GM18502 (cell line): ENCODE data around the gene SEC14L1.
"Not testable (repeated sequence)": the region's sequence is repeated elsewhere in the genome, so short reads cannot be mapped to it uniquely, and the experiment has no call there.

Experiments
- ATAC-seq: cut with Tn5 transposase; IDR thresholded peaks from one replicate; pipeline ENCODE4 v1.9.1; 2021; ENCODE audit warnings: mild to moderate bottlenecking; ENCODE audit not compliant: unreplicated experiment, poor library complexity

The SEC14L1 gene

DNA sequence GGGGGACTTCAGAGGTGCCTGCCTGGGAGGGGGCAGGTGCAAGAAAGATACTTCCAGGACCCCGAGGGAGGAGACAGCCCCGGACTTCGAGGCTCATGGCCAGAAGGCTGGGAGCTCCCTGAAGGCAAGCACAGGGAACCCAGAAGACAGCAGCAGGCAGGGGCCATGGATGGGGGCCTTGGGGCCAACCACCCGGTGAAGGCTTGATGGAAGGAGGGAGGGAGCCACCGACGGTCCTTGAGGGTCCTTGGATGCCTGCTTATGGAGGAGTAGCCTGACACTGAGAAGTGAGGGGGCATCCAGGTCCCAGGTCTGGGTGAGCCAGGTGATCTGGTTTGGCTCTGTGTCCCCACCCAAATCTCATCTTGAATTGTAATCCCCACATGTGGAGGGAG is 89.7 kb downstream of the SEC14L1 start:
- ATAC-seq, result no peak

DNA sequence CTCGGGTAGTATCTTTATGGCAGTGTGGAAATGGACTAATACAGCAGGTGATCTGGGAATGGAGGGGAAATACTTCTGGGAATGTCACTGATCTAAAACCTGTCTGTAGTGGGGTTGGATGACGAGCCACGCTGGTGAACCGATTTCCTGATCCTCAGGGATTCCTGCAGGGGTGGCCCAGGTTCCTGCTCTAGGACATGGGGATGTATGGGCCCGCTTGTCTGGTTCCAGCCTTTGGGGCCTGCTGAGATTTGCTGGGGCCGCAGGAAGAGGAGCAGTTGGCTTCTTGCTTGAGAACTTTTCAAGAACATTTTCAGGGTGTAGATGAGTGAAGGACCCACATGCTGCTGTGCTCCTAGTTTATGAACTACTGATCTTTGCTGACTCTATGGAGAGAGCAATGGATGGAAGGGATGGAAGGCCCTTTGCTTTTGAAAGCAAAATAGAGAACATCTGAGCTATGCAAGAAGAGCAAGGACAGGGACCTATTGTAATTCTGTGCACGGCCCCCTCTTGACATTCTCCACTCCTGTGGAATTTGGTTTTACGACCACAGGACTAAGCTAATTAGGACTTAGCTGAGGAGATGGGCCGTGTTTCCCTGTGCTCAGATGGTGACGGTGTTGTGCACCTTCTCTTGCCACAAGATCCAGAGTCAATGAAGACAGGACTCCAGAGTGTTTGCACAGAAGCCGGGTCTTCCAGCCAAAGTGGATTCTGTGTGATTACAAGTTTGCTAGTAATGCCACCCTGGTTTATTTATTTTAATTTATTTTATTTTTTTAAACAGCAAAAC is 90.5 kb downstream of the SEC14L1 start:
- no peak for ATAC-seq

DNA sequence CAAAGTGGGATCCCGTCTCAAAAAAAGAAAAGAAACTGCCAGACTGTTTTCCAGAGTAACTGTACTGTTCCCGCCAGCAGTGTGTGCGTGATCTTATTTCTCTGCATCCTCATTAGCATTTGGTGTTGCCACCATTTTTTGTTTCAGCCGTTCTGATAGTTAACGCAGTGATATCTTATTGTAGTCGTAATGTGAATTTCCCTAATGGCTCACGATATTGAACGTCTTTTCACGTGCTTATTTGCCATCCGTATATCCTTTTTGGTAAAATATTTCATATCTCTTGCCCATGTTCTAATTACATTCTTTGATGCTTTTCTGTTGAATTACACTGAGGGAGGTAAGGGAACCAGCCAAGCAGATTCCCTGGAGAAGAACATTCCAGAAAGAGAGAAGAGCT is 92.4 kb downstream of the SEC14L1 start:
- no peak for ATAC-seq

DNA sequence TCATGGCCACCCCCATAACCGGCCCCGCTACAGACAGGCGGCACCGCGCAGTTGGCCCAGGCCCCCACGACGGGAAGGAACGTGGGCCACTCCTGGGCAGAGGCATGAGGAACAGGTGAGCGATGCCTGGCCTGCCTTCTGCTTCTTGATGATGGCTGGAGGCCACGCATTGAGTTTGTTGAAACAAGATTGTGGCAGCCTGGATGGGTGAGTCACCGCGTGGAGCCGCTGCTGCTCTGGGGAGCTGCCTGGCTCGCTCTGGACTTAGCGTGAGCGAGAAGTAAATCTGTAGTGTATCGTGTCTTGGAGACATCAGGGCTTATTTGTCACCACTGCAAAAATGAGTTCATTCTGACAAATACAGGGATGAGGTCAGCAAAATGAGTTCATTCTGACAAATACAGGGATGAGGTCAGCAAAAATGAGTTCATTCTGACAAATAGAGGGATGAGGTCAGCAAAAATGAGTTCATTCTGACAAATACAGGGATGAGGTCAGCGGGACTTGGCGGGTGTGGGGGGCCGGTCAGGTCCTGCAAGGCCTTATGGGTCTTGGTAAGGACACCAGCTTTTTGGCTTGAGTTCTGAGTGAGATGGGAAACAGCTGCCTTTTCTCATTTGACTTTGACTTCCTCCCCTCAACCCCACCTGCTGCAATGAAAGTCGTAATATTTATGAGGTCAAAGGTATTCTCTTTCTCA is 93.0 kb downstream of the SEC14L1 start:
- ATAC-seq, result peak; percentile 65

DNA sequence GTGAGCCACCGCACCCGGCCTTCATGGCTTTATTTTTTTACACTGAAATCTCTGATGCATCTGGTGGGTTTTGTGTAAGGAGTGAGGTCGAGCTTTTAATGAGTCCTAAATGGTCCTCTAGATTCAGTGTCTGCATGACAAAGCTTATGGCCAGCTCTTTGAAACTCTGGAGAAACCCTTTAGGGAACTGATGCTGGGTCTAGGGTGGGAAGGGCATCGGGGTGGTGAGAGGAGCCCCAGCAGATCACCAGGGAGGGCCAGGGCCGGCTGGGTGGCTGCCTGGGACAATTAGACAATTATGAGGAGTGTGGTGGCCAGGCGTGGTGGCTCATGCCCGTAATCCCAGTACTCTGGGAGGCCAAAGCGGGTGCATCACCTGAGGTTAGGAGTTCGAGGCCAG is 93.9 kb downstream of the SEC14L1 start:
- no peak for ATAC-seq

DNA sequence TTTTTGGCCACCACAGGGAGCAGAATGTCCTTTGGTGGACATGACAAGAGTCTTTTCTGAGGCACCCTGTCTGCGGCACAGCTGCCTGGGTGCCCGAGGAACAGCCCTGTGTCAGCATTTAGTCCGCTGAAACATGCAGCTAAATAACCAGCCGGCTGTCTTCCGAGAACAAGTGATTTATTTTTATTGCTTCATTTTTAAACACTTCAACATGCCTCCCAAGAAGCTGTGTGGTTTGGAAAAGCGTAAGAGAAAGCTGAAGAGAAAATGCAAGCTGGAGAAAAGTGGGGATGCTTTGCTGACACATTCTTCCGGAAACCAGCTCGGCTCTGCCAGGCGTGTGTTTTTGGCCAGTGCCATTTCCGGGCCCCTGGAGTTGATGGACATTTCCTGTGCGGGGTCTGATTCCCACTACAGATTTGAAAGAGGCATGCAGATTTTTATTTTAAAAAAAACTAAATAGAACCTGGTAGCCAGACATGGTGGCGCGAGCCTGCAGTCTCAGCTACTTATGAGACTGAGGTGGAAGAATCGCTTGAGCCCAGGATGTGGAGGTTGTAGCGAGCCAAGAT is 94.7 kb downstream of the SEC14L1 start:
- no peak for ATAC-seq

DNA sequence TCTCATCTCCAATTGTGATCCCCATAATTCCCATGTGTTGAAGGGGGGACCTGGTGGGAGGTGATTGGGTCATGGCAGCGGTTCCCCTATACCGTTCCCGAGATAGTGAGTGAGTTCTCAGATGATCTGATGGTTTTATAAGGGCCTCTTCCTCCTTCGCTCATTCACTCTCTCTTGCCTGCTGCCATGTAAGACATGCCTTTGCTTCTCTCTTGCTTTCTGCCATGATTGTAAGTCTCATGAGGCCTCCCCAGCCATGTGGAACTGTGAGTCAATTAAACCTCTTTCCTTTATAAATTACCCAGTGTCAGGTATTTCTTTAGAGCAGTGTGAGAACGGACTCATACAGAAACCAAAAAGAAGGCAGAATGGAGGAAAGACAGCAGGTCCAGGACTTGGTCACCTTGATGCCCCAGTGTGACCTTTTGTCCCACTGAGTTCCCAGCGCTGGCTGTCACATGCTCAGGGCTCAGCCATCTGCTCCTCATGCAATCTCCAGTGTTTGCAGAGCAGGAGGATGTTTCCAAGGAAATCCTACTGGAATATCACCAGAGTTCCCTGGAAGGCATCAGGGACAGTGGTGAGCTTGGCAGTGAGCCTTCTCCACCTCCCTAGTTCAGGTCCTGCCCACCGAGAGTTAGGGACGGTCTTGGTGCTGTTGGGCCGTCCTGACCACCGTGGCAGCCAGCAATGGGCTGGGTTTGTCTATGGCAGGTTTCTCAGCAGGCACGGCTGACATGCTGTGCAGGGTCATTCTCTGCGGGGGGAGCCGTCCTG is 96.7 kb downstream of the SEC14L1 start:
- ATAC-seq, result no peak

DNA sequence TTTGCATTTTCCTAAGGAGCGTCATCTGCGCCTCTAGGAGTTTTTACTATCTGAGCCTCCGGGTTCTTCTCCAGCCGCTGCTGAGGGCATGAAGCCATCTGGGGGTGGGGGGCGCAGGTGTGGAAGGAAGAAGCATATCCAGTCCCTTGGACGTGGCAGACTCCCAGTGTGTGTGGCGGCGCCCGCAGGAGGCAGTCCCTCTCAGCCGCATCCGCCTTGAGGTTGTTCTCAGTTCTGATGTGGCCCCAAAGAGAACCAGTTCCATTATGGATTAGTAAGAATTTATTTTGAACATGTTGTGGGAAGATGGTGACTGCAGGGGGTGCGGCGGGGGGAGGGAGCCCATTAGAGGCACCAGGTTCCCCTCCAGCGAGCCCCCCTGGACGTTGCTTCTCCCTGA is 100.2 kb downstream of the SEC14L1 start:
- no peak for ATAC-seq

DNA sequence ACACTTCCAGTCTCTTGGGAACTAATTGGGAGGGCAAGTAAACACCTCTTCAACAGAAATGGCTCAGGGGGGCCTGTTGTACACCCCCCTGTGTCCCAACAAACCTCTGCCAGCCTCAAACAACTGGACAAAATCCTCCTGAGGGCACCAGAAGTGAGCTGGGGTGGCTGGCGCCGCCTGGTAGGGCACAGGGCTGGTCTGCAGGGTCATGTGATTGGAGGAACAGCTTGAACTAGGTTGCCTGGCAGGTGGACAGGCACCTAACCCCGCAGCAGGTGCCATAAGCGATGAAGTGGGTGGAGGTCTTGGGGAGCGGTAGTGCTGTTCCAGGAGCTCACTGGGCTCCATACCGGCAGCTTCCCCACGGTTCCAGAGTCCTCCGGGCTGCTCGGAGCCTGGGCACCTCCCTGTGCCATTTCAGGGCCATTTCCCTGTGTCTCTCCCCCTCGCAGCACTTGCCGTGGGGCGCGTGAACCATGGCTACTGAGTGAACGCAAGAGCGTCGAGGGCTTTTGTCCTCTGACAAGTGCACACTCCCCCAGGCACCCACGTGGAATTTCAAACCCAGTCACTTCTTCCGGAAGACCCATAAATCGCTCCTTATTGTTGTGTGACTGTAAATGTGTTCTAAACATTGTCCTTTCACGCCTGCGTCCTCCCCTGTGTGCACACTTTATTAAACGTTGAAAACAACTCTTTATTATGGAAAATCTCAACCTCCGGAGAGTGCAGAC is 101.5 kb downstream of the SEC14L1 start:
- ATAC-seq, result no peak

DNA sequence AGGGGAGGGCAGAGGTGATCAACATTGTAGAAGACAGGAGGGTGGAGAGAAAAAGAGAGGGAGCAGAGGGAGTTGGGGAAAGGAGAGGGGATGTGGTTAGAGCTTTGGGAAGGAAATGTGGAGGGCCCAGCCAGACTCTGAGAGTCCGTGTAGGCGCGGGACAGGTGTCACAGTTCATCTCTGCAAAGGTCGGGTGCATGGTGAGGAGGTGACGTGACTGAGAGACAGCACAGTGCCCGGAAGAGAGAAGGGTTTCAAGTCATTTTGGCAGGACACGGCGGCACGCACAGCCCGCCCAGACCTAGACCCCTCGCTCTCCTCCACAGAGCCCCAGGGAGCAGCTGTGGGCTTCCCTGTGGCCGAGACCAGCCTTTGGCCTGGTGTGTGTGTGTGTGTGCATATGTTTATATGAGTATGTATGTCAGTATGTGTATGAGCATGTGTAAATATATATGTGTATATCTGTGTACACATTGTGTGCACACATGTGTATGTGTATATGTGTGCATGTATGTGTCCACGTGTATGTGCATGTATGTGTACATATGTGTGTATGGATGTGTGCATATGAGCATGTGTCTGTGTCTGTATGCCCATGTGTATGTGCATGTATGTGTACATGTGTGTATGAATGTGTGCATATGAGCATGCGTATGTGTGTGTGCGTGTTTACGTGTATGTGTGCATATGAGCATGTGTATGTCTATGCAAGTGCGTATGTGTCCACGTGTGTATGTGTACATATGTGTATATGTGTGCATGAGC is 104.6 kb downstream of the SEC14L1 start:
- ATAC-seq, result no peak

DNA sequence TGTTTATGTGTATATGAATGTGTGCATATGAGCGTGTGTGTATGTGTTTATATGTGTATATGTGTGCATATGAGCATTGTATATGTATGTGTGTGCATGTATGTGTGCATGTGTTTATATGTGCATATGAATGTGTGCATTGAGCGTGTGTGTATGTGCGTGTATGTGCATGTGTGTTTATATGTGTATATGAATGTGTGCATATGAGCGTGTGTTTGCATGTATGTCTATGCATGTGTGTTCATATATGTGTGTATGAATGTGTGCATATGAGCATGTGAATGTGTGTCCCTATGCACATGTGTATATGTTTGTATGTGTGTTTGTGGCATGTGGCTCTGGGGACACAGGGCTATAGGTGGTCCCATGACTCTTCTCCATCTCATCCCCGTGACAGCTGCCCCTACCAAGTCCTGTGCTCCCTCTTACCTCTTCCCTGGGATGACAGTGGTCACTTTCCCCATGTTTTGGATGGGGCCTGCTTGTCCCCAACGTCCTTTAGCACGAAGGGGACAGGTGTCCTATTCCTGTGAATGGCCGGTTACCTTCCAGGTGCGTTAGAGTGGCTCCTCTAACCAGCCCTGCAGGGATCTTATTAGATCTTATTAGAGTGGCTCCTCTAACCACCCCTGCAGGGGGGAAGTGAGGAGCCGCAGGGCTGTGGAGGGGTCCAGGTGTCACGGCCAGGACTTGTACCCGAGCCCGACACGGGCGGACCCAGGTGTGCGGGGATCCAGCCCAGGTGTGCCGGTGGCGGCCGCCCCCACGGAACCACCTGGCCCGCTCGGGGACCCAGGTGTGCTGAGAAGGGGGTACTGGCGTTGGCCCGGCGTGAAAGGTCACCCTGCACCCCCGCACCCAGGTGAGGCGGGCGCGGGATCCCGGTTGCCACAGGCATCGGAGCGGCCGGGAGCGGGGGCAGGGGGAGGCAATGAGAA is 105.6 kb downstream of the SEC14L1 start:
- peak; percentile 20 for ATAC-seq

DNA sequence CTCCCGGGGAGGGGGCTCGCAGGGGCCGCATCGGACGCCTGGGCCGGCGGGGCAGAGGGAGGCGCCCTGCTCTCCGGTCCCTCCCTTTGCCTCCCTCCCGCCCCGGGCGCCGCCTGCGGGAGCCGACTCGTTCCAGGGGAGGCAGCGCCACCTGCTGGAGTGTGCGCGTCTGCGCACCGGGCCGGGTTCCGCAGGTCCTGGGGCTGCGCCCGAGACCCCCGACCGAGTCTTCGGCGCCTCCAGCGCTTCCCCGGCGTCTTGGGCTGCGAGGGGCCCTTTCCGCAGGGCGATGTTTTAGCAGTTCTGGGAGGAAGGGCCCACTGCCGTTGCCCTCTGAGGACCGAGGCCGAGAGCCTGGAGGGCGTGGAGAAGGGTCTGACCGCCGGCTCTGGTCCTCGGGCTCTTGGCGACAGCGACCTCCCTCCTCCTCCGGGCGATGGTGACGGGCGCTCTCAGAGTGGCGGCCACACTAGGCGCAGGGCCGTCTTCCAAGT is 106.3 kb downstream of the SEC14L1 start:
- ATAC-seq, result peak; percentile 68

DNA sequence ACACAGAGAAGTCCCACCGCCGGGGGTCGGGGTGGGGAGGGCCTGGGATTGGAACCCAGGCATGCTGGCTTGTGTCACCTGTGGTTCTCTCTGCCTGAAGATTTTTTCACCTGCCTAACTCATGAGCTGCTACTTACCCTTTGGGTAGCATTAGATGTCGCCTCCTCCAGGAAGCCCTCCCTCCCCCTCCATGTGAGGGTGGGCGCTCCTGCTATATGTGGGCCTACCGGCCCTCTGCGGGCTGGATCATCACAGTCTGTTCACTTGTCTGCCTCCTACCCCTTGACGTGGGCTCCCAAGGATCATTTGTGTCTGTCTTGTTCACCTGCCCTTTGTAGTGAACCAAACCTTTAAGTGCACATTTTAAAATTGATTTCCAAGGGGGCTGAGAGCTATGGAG is 106.8 kb downstream of the SEC14L1 start:
- ATAC-seq, result no peak

DNA sequence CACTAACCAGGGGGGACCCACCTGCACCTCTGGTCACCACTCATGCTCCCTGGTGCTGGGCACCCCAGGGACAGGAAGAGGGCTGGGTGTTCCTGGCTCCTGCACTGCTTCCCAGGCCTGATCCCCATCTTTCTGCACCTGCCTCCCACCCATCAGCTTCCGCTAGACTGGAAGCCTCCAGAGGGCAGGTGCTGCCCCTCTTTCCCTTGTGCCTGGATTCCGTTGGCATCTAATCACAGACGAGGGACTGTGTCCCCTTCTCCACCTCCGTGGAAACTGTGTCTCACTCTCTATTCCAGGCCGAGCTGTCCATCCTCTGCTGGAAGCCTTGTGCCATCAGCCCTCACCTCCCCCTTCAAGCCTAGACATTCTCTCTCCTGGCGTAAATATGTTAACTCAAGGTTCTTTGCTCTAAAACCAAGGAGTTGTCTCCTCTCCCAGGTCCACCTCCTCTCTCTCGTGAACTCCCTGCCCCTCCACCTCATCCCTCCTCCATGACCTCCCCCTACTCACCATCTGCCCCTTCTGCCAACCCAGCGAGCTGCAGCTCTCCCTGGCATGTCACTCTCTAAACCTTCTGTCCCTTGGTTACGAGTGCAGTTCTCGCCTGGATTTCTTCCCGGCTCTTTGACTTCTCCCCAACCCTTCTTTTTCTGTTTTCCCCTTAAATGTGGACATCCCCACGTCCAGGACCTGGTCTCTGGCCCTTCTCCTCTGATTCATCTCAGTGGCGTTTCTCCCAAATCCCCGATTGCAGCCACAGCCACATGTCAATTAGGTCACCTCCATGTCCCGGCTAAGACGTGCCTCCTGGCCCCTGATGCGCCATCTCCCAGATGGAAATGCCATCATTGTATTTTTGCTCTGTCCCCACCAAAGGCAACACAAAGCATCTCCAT is 107.7 kb downstream of the SEC14L1 start:
- ATAC-seq, result no peak

DNA sequence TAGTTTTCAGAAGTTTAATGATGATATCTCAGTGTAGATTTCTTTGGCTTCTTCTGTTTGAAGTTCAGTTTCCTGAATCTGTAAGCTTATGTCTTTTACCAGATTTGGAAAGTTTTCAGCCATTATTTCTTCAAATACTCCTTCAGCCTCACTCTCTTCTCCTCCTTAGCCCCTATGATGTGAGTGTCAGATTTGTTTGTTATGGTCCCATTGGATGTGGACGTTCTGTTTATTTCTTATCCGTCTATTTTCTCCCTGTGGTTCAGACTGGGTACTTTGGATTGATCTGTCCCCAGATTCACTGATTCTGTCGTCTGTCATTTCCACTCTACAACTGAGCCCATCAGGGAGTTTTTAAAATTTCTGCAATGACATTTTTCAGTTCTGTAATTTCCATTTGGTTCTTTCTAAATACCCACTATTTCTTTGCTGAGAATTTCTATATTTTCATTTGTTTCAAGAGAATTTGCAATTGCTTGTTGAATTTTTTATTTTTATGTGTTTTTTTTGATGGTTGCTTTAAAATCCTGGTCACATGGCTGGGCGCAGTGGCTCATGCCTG is 110.9 kb downstream of the SEC14L1 start:
- ATAC-seq, result no peak

DNA sequence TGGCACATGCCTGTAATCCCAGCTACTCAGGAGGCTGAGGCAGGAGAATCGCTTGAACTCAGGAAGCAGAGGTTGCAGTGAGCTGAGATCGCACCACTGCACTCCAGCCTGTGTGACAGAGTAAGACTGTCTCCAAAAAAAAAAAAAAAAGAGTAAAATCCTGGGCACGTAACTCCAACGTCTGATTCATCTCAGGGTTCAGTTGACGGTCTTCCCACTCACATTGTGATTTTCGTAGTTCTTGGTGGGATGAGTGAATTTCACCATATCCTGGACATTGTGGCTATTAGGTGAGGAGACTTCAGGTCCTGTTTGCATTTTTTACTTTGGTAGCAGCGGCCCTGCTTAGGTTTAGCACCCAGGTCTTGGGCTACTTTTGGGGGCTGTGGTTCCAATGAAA is 111.5 kb downstream of the SEC14L1 start:
- ATAC-seq, result not testable (repeated sequence)

DNA sequence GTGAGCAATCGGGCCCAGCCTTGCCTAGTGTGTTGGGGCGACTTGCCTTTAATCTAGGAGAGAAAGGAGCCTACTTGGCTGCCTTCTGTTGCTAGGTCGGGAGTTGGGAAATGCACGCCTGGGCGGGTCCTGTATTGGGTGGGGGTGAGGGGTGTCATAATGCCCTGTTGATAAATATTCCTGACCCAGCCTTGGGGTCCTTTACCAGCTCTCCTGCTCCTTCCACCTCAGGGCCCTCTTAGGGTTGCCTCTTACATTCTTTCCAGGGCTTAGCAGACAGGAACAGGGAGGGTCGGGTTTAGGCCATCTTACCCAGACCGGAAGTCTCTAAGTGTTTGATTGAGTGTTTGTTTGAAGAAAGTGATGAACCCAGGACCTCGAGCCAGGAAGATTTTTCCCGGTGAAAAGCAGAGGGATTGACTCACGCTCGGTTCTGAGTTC is 112.9 kb downstream of the SEC14L1 start:
- ATAC-seq, result no peak
